ENCODE data around the gene LRRK1.

LRRK1 gene

GRCh38 chr15:100934726-100935125 is 15.6 kb downstream of the LRRK1 start:
- TF ChIP-seq CEBPB (IDR thresholded peaks at IDR 0.05) = no peak
- no peak for TF ChIP-seq REST (IDR thresholded peaks at IDR 0.05; ENCODE audit: low read depth)
- no peak for TF ChIP-seq TEAD4 (IDR thresholded peaks at IDR 0.05)
- TF ChIP-seq ZBTB7A (IDR thresholded peaks at IDR 0.05; ENCODE audit: low read depth) = no peak
- no peak for TF ChIP-seq CREB1 (IDR thresholded peaks at IDR 0.05; ENCODE audit: low read depth)
- TF ChIP-seq FOXM1 (IDR thresholded peaks at IDR 0.05; ENCODE audit: borderline replicate concordance, low read depth) = no peak
- no peak for TF ChIP-seq USF1 (IDR thresholded peaks at IDR 0.05)
- TF ChIP-seq RAD21 (IDR thresholded peaks at IDR 0.05; ENCODE audit: low read depth) = no peak
- TF ChIP-seq NFIC (IDR thresholded peaks at IDR 0.05) = no peak
- TF ChIP-seq EP300 (IDR thresholded peaks at IDR 0.05; ENCODE audit: borderline replicate concordance) = no peak
- no peak for TF ChIP-seq TCF12 (IDR thresholded peaks at IDR 0.05; ENCODE audit: low read depth)
- no peak for TF ChIP-seq MAX (IDR thresholded peaks at IDR 0.05)
- no peak for TF ChIP-seq TAF1 (IDR thresholded peaks at IDR 0.05; ENCODE audit: low read depth)
- no peak for TF ChIP-seq EGR1 (IDR thresholded peaks at IDR 0.05)
- TF ChIP-seq YY1 (IDR thresholded peaks at IDR 0.05; ENCODE audit: low read depth) = no peak

GRCh38 chr15:100937171-100937570 is 18.0 kb downstream of the LRRK1 start:
- TF ChIP-seq FOXM1 (IDR thresholded peaks at IDR 0.05; ENCODE audit: borderline replicate concordance, low read depth) (no peak), EGR1 (IDR thresholded peaks at IDR 0.05) (no peak), EP300 (IDR thresholded peaks at IDR 0.05; ENCODE audit: borderline replicate concordance) (no peak), ZBTB7A (IDR thresholded peaks at IDR 0.05; ENCODE audit: low read depth) (no peak), CREB1 (IDR thresholded peaks at IDR 0.05; ENCODE audit: low read depth) (no peak), TCF12 (IDR thresholded peaks at IDR 0.05; ENCODE audit: low read depth) (no peak), TEAD4 (IDR thresholded peaks at IDR 0.05) (no peak)

DNA sequence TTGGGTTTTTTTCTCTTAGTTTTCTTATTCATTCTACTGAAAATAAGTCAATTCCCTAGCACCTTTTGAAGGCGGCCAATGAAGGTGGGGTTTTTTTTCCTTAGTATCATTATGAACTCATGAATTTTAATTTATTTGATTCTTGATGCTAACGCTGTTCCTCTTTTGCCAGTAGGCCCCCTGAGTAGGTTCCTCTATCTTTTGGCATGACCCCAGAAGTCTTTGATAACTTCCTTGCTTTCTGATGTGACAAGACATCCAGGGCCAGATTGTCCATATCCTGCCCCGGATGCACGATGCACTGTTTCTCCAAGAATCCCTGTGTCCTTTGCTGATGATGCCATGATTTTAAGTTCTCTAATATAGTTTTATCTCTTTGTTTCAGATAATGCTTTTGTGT is 20.6 kb downstream of the LRRK1 start:
- TF ChIP-seq TCF12 (IDR thresholded peaks at IDR 0.05; ENCODE audit: low read depth) (no peak), CREB1 (IDR thresholded peaks at IDR 0.05; ENCODE audit: low read depth) (no peak), EGR1 (IDR thresholded peaks at IDR 0.05) (no peak), EP300 (IDR thresholded peaks at IDR 0.05; ENCODE audit: borderline replicate concordance) (no peak), USF1 (IDR thresholded peaks at IDR 0.05) (no peak), NFIC (IDR thresholded peaks at IDR 0.05) (no peak)

DNA sequence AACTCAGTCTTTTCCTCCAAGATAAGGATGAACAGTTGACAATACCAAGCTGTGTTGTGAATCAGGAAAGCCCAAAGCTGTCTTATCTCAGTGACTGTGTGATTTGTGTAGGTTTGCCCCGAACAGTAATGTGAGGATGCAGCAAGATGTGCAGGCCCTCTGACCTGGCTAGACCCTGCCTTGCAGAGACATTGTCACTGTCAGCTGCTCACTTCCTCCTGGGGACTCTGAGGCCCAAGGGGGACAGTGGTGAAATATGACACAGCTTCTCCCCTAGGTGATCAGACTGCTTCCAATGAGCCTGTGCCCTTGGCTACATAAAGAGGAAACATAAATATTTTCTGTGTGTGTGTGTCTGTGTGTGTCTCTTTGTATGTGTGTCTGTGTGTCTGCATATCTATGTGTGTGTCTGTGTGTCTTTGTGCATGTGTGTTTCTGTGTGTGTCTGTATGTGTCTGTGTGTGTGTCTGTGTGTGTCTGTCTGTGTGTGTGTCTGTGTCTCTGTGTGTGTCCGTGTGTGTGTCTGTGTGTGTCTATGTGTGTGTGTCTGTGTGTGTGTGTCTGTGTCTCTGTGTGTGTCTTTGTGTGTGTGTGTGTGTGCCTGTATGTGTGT is 21.7 kb downstream of the LRRK1 start:
- no peak for TF ChIP-seq EP300 (IDR thresholded peaks at IDR 0.05; ENCODE audit: borderline replicate concordance)
- no peak for TF ChIP-seq FOXM1 (IDR thresholded peaks at IDR 0.05; ENCODE audit: borderline replicate concordance, low read depth)

DNA sequence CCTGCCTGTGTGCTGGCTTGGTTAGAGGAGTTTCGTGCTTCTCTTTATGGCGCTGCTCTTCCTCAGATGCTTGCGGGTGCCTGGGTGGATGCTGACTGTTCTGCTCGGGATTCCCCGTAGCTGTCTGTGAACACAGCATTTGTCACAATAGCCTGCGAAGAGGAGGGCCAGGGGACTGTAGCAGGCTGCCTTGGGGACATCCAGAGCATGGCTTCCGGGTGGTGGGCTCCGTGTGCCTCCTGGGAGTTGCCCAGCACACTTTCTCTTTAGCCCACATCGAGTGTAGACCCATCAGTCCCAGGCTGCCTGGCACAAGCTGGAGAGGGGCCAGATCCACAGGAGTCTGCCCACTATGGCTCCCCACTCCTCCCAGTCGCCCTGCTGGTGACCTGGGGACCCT is 22.4 kb downstream of the LRRK1 start:
- TF ChIP-seq TEAD4 (IDR thresholded peaks at IDR 0.05) (no peak), MAX (IDR thresholded peaks at IDR 0.05) (no peak), FOXM1 (IDR thresholded peaks at IDR 0.05; ENCODE audit: borderline replicate concordance, low read depth) (no peak), YY1 (IDR thresholded peaks at IDR 0.05; ENCODE audit: low read depth) (no peak), USF1 (IDR thresholded peaks at IDR 0.05) (no peak), NFIC (IDR thresholded peaks at IDR 0.05) (no peak), EGR1 (IDR thresholded peaks at IDR 0.05) (no peak), CEBPB (IDR thresholded peaks at IDR 0.05) (no peak), RAD21 (IDR thresholded peaks at IDR 0.05; ENCODE audit: low read depth) (no peak), TCF12 (IDR thresholded peaks at IDR 0.05; ENCODE audit: low read depth) (no peak), EP300 (IDR thresholded peaks at IDR 0.05; ENCODE audit: borderline replicate concordance) (no peak), CREB1 (IDR thresholded peaks at IDR 0.05; ENCODE audit: low read depth) (no peak)

DNA sequence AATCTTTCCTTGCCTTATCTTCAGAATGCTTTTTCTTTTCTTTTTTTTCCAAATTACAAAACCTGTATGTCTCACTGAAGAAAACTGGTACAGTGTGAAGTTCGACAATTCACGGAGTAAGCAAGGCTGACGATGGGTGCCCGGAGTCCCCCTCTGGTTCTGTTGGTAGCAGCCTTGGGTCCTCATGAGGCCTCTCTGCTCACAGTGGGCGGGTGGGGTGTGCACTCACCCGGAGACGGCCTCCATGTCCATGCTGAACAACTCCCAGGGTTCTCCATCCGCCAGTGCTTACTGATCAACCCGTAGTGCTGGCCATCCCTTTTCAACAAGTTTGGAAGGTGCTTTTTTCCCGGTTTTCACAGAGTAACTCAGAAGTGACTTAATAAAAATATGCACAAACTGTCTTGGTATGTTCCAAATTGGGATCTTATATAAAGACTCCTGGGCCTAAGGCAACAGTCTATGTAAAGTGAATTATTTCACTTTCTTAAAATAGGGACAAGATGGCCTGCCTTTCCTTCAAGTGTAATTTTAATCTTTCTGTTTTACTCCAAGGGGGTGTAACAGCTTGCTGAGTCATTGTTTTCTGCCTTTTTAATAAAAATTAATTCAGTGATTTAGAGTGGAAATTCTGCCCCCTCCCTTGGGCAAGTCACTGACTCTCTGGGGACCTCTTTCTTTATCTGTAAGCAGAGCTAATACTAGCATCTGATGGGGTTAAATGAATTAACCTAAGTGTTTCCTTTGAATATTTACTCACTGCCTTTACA is 23.7 kb downstream of the LRRK1 start:
- TF ChIP-seq FOXM1 (IDR thresholded peaks at IDR 0.05; ENCODE audit: borderline replicate concordance, low read depth) (no peak), YY1 (IDR thresholded peaks at IDR 0.05; ENCODE audit: low read depth) (no peak), REST (IDR thresholded peaks at IDR 0.05; ENCODE audit: low read depth) (no peak), MAX (IDR thresholded peaks at IDR 0.05) (no peak), TCF12 (IDR thresholded peaks at IDR 0.05; ENCODE audit: low read depth) (no peak), ZBTB7A (IDR thresholded peaks at IDR 0.05; ENCODE audit: low read depth) (no peak), TAF1 (IDR thresholded peaks at IDR 0.05; ENCODE audit: low read depth) (no peak), CREB1 (IDR thresholded peaks at IDR 0.05; ENCODE audit: low read depth) (no peak), USF1 (IDR thresholded peaks at IDR 0.05) (no peak), EGR1 (IDR thresholded peaks at IDR 0.05) (no peak), NFIC (IDR thresholded peaks at IDR 0.05) (no peak), EP300 (IDR thresholded peaks at IDR 0.05; ENCODE audit: borderline replicate concordance) (no peak), TEAD4 (IDR thresholded peaks at IDR 0.05) (no peak)
